IMR-90 (cell line): Measurements from ENCODE around the gene GRIN2A. TPM values are rescaled to one million over a fixed set of nuclear protein-coding genes. Genes with fewer than 3 reads are reported as not detected.

Experiments
- ATAC-seq: fragments of 200-7000 bp; cut with Tn5 transposase; 2 replicates; pipeline ENCODE4 v1.9.1; 2020; ENCODE audit warnings: low read depth, mild to moderate bottlenecking, moderate library complexity
- BruUV-seq: library from RNA; stranded (reverse); fragments of 400-500 nt; replicated peaks from 2 replicates; lab custom pipeline; 2021; lab: Mats Ljungman, UMichigan
- CTCF ChIA-PET: fragments of 300-600 bp; formaldehyde crosslinking; extraction: SDS; loops from one replicate; lab custom pipeline; 2021; ENCODE audit warnings: antibody characterized with exemption; lab: Yijun Ruan, JAX
- POLR2A ChIA-PET: fragments of 300-600 bp; sonication (Branson Sonifier 250); formaldehyde crosslinking; loops from one replicate; lab custom pipeline; 2022; ENCODE audit warnings: antibody characterized with exemption; ENCODE audit not compliant: unreplicated experiment; lab: Charles Lee
- DNase-seq: peaks from one replicate; pipeline ENCODE4 v3.0.0; 2013
- H2AFZ ChIP-seq: replicated peaks from 2 replicates; pipeline ENCODE3; 2013; ENCODE audit warnings: low read length, mild to moderate bottlenecking; ENCODE audit not compliant: poor library complexity
- H2AK5ac ChIP-seq: 2 replicates; pipeline ENCODE4 v1.6.1; 2013; ENCODE audit warnings: low read depth, low read length, inconsistent platforms
- H2AK9ac ChIP-seq: replicated peaks from 2 replicates; pipeline ENCODE3; 2013; ENCODE audit warnings: mild to moderate bottlenecking, low read depth, low read length, moderate library complexity; ENCODE audit not compliant: poor library complexity
- H2BK120ac ChIP-seq: 2 replicates; pipeline ENCODE4 v1.6.1; 2013; ENCODE audit warnings: low read depth, low read length, inconsistent platforms
- H2BK15ac ChIP-seq: 3 replicates; pipeline ENCODE4 v1.6.1; 2013; ENCODE audit warnings: low read depth, low read length, inconsistent platforms
- H2BK20ac ChIP-seq: 2 replicates; pipeline ENCODE4 v1.6.1; 2013; ENCODE audit warnings: low read depth, mild to moderate bottlenecking, inconsistent platforms, low read length, moderate library complexity
- H2BK5ac ChIP-seq: 2 replicates; pipeline ENCODE4 v1.6.1; 2013; ENCODE audit warnings: mild to moderate bottlenecking, low read depth, low read length, inconsistent platforms; ENCODE audit not compliant: poor library complexity, severe bottlenecking
- H3K14ac ChIP-seq: replicated peaks from 2 replicates; pipeline ENCODE4 v1.6.1; 2013; ENCODE audit warnings: low read depth, low read length, inconsistent platforms
- H3K18ac ChIP-seq: 2 replicates; pipeline ENCODE4 v1.6.1; 2013; ENCODE audit warnings: low read depth, low read length, control low read depth
- H3K23ac ChIP-seq: 2 replicates; pipeline ENCODE4 v1.6.1; 2013; ENCODE audit warnings: low read depth, low read length, inconsistent platforms
- H3K27ac ChIP-seq: 2 replicates; pipeline ENCODE4 v1.5.1; 2013; ENCODE audit warnings: mild to moderate bottlenecking, control low read depth, low read length; ENCODE audit not compliant: insufficient read depth
- H3K27me3 ChIP-seq: 2 replicates; pipeline ENCODE4 v1.6.1; 2013; ENCODE audit warnings: low read length; ENCODE audit not compliant: control insufficient read depth, insufficient read depth
- H3K36me3 ChIP-seq: 2 replicates; pipeline ENCODE4 v1.6.1; 2013; ENCODE audit warnings: low read length, mixed read lengths; ENCODE audit not compliant: control insufficient read depth, insufficient read depth
- H3K4ac ChIP-seq: 2 replicates; pipeline ENCODE4 v1.6.1; 2013; ENCODE audit warnings: low read depth, low read length, inconsistent platforms
- H3K4me1 ChIP-seq: 2 replicates; pipeline ENCODE4 v1.6.1; 2013; ENCODE audit warnings: low read length, mixed read lengths; ENCODE audit not compliant: control insufficient read depth, insufficient read depth
- H3K4me2 ChIP-seq: 2 replicates; pipeline ENCODE4 v1.6.1; 2013; ENCODE audit warnings: low read depth, mild to moderate bottlenecking, control low read depth, low read length, moderate library complexity
- H3K4me3 ChIP-seq: 2 replicates; pipeline ENCODE4 v1.5.1; 2013; ENCODE audit warnings: low read depth, mild to moderate bottlenecking, control low read depth, low read length, moderate library complexity; ENCODE audit not compliant: insufficient read depth
- H3K56ac ChIP-seq: 2 replicates; pipeline ENCODE4 v1.6.1; 2013; ENCODE audit warnings: low read length, inconsistent platforms; ENCODE audit not compliant: insufficient read depth; ENCODE audit errors: extremely low read depth
- H3K79me1 ChIP-seq, 2 experiments: 2 replicates each; pipeline ENCODE4 v1.6.1; 2013; ENCODE audit warnings: low read length in 2 of 2, inconsistent platforms in 1 of 2, low read depth in 1 of 2
- H3K9ac ChIP-seq: 2 replicates; pipeline ENCODE4 v1.6.1; 2013; ENCODE audit warnings: low read depth, low read length, control low read depth
- H3K9me1 ChIP-seq: 2 replicates; pipeline ENCODE4 v1.6.1; 2013; ENCODE audit warnings: low read length, inconsistent platforms; ENCODE audit not compliant: insufficient read depth
- H3K9me3 ChIP-seq: 2 replicates; pipeline ENCODE4 v1.6.1; 2013; ENCODE audit warnings: low read length; ENCODE audit not compliant: control insufficient read depth, insufficient read depth
- H4K20me1 ChIP-seq: 2 replicates; pipeline ENCODE4 v1.6.1; 2013; ENCODE audit warnings: low read length, inconsistent platforms; ENCODE audit not compliant: insufficient read depth
- H4K5ac ChIP-seq: 2 replicates; pipeline ENCODE4 v1.6.1; 2013; ENCODE audit warnings: mild to moderate bottlenecking, low read depth, low read length, control low read depth
- H4K8ac ChIP-seq, 2 experiments: 2 replicates each; pipeline ENCODE4 v1.6.1; 2013; ENCODE audit warnings: low read depth in 2 of 2, low read length in 2 of 2, control low read depth in 1 of 2, inconsistent platforms in 1 of 2
- H4K91ac ChIP-seq: 2 replicates; pipeline ENCODE4 v1.6.1; 2013; ENCODE audit warnings: low read depth, low read length, inconsistent platforms; ENCODE audit not compliant: insufficient read depth
- BHLHE40 ChIP-seq: fragments of 150-350 bp; IDR thresholded peaks from 2 replicates; pipeline ENCODE4 v1.6.1; 2016; ENCODE audit warnings: mild to moderate bottlenecking, low read depth, low read length
- CEBPB ChIP-seq: IDR thresholded peaks from 2 replicates; pipeline ENCODE4 v1.6.1; 2012; ENCODE audit warnings: low read depth, low read length, improper control_type of control experiment
- CHD1 ChIP-seq: IDR thresholded peaks from 2 replicates; pipeline ENCODE4 v1.6.1; 2012; ENCODE audit warnings: low read depth, low read length, improper control_type of control experiment
- CTCF ChIP-seq: conservative IDR thresholded peaks from 2 replicates; pipeline ENCODE4 v1.5.1; 2012; ENCODE audit warnings: mild to moderate bottlenecking, low read depth, low read length, improper control_type of control experiment
- MAFK ChIP-seq: IDR thresholded peaks from 2 replicates; pipeline ENCODE4 v1.6.1; 2012; ENCODE audit warnings: low read depth, low read length, improper control_type of control experiment
- MAZ ChIP-seq: IDR thresholded peaks from 2 replicates; pipeline ENCODE4 v1.6.1; 2012; ENCODE audit warnings: low read depth, mild to moderate bottlenecking, low read length, improper control_type of control experiment, moderate library complexity, borderline replicate concordance
- MXI1 ChIP-seq: IDR thresholded peaks from 2 replicates; pipeline ENCODE4 v1.6.1; 2012; ENCODE audit warnings: low read depth, mild to moderate bottlenecking, low read length, moderate library complexity, borderline replicate concordance
- POLR2A ChIP-seq: IDR thresholded peaks from 2 replicates; pipeline ENCODE4 v1.6.1; 2012; ENCODE audit warnings: mild to moderate bottlenecking, low read depth, low read length
- RAD21 ChIP-seq: IDR thresholded peaks from 2 replicates; pipeline ENCODE4 v1.6.1; 2012; ENCODE audit warnings: low read length, improper control_type of control experiment
- RCOR1 ChIP-seq: IDR thresholded peaks from 2 replicates; pipeline ENCODE4 v1.6.1; 2012; ENCODE audit warnings: mild to moderate bottlenecking, low read length, improper control_type of control experiment; ENCODE audit not compliant: insufficient replicate concordance
- RFX5 ChIP-seq: IDR thresholded peaks from 2 replicates; pipeline ENCODE4 v1.8.0; 2012; ENCODE audit warnings: low read depth, mild to moderate bottlenecking, low read length, moderate library complexity
- SMC3 ChIP-seq: fragments of 150-350 bp; IDR thresholded peaks from 2 replicates; pipeline ENCODE4 v1.6.1; 2016; ENCODE audit warnings: low read depth, mild to moderate bottlenecking, antibody characterized with exemption, low read length, moderate library complexity
- USF2 ChIP-seq: fragments of 150-350 bp; IDR thresholded peaks from 2 replicates; pipeline ENCODE4 v1.6.1; 2017; ENCODE audit warnings: mild to moderate bottlenecking, antibody characterized with exemption, low read length, low read depth
- WGBS, 2 experiments: methylation state at CpG; one replicate each; pipeline versions ENCODE4 v1.1.5 to v1.1.7; 2013; ENCODE audit warnings: missing lambda C conversion rate in 2 of 2; ENCODE audit not compliant: insufficient read length in 1 of 2; ENCODE audit errors: extremely low coverage in 2 of 2; 5-methylcytosine and 5-hydroxymethylcytosine counted together
- dilution Hi-C: fragments of 300-500 bp; cut with HindIII; formaldehyde crosslinking; loops from one replicate; pipeline ENCODE4 v1.14.3; 2018; ENCODE audit warnings: low sequenced_read_pairs; ENCODE audit not compliant: unreplicated experiment
- in situ Hi-C: fragments of 300-500 bp; cut with MboI; formaldehyde crosslinking; loops from 3 replicates; pipeline ENCODE4 v1.14.3; 2019; ENCODE audit warnings: low sequenced_read_pairs, inconsistent platforms, mixed read lengths
- intact Hi-C: fragments of 100-400 bp; cut with micrococcal nuclease; formaldehyde crosslinking; loops from 2 replicates; pipeline ENCODE4 v1.10.0; 2022
- polyA plus RNA-seq, 3 experiments: library from polyadenylated mRNA; depleted of rRNA; stranded (reverse); fragments of >200 nt; gene quantifications; 2 replicates each; pipeline ENCODE4 v1.2.3, GENCODE V29; 2012; ENCODE audit warnings: low replicate concordance in 1 of 3
- total RNA-seq: library from RNA; depleted of rRNA; stranded (reverse); fragments of >200 nt; gene quantifications from 2 replicates; pipeline ENCODE4 v1.2.3, GENCODE V29; 2012

GRIN2A gene
- total and polyA plus RNA-seq, 2 of the 4 experiments (the other 2 are of a cell fraction) = under 0.01 TPM; not detected in 1

GRCh38 chr16:9787717-9788116 lies 394.5 kb downstream of the GRIN2A start:
- H2AFZ ChIP-seq = no peak overlapping the region
- H2AK9ac ChIP-seq = no peak overlapping the region
- H3K27me3 ChIP-seq = no peaks in the 10 kb centered on the region
- BruUV-seq = no TSS peak
- no peak overlapping the region for H3K56ac ChIP-seq
- H3K36me3 ChIP-seq = no peaks in the 10 kb centered on the region
- H3K4me3 ChIP-seq = no peak overlapping the region
- H2BK5ac ChIP-seq = no peak overlapping the region
- in situ Hi-C loops = no loop called here
- no CpG with 5 or more reads among the region's 5 CpGs for whole genome bisulfite sequencing, 2 experiments
- no peak overlapping the region for H4K8ac ChIP-seq
- H3K14ac ChIP-seq = no peak overlapping the region
- no peak overlapping the region for H2BK120ac ChIP-seq
- POLR2A ChIA-PET = no interaction called here
- H3K79me1 ChIP-seq = no peaks in the 10 kb centered on the region
- H4K5ac ChIP-seq = no peak overlapping the region
- H4K91ac ChIP-seq = no peak overlapping the region
- no peak overlapping the region for H3K4me2 ChIP-seq
- no peak overlapping the region for H3K9ac ChIP-seq
- intact Hi-C loops = no loop called here
- no peak for DNase-seq
- no peak overlapping the region for H2BK15ac ChIP-seq
- H3K9me1 ChIP-seq = no peaks in the 10 kb centered on the region
- no peak for ATAC-seq
- H3K23ac ChIP-seq = no peak overlapping the region
- no peak overlapping the region for H2AK5ac ChIP-seq
- no peak overlapping the region for H3K18ac ChIP-seq
- CTCF ChIA-PET = no interaction called here
- no peak overlapping the region for H3K4ac ChIP-seq
- no peaks in the 10 kb centered on the region for H3K4me1 ChIP-seq
- TF ChIP-seq BHLHE40 (no peak), CHD1 (no peak), POLR2A (no peak), RCOR1 (no peak), MXI1 (no peak), RAD21 (no peak), MAFK (no peak), RFX5 (no peak), CTCF (no peak), CEBPB (no peak), MAZ (no peak), USF2 (no peak), SMC3 (no peak)
- H3K27ac ChIP-seq = no peak overlapping the region
- H4K20me1 ChIP-seq = no peaks in the 10 kb centered on the region
- H3K9me3 ChIP-seq = peaks cover 12% of the 10 kb centered on the region
- no peak overlapping the region for H2BK20ac ChIP-seq
- dilution Hi-C loops = no loop called here
